ENCODE results near the gene NUDCD3. TPM values are rescaled to one million over a fixed set of nuclear protein-coding genes. Genes with fewer than 3 reads are reported as not detected.

NUDCD3 gene
- total RNA-seq, 1 donor from 2014 or later: 86.8 TPM

DNA sequence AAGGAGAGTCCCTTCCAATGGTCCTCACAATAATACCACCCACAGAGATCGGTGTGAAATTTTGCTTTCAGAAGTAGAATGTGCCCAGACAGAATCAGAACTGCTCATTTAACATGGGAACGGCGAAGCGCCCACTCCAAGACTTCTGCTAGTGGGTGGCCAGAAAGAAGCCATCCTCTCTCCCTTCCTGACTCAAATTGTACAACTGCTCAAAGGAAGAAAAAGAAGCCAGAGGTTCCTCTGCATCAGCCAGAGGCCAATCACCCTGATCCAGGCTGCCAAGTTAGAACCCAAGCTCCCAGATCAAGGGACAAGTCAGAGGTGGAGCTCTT is 23.3 kb downstream of the NUDCD3 start:
- H3K36me3 Mint-ChIP-seq (ENCODE audit: low read depth, unreplicated experiment): peaks cover 24% of the 10 kb centered on the region
- H3K9me3 Mint-ChIP-seq (ENCODE audit: unreplicated experiment): no peaks in the 10 kb centered on the region
- Histone ChIP-seq H3K27me3 (ENCODE audit: insufficient read depth, low read length) (no peaks in the 10 kb centered on the region), H3K4me1 (ENCODE audit: insufficient read depth, low read length) (peaks cover 26% of the 10 kb centered on the region), H3K79me2 (ENCODE audit: insufficient read depth, low read length) (peaks cover 76% of the 10 kb centered on the region), H3K9ac (ENCODE audit: low read length) (no peak overlapping the region), H4K20me1 (ENCODE audit: insufficient read depth, low read length) (peaks cover 64% of the 10 kb centered on the region), H3K4me2 (ENCODE audit: low read length) (no peak overlapping the region), H3K36me3 (ENCODE audit: insufficient read depth, low read length) (peaks cover 12% of the 10 kb centered on the region), H2AFZ (ENCODE audit: low read depth, low read length) (no peak overlapping the region), H3K27ac (ENCODE audit: low read depth, low read length) (no peak overlapping the region), H3K9me3 (ENCODE audit: insufficient read depth, low read depth, low read length) (no peaks in the 10 kb centered on the region), H3K4me3 (ENCODE audit: insufficient read depth, low read depth, low read length) (no peak overlapping the region)
- H3K27ac Mint-ChIP-seq (ENCODE audit: unreplicated experiment): no peak overlapping the region
- DNase-seq (ENCODE audit: low read depth) (no peak), FAIRE-seq (no peak)
- H3K27me3 Mint-ChIP-seq (ENCODE audit: low read depth, unreplicated experiment): no peaks in the 10 kb centered on the region
- no peak overlapping the region for H3K4me3 Mint-ChIP-seq (ENCODE audit: unreplicated experiment)
- H3K4me1 Mint-ChIP-seq (ENCODE audit: low read depth, unreplicated experiment): peaks cover 35% of the 10 kb centered on the region
- no peak for TF ChIP-seq EZH2 (IDR thresholded peaks at IDR 0.05; ENCODE audit: insufficient read depth, low read length)
- TF ChIP-seq, protein P1, sequence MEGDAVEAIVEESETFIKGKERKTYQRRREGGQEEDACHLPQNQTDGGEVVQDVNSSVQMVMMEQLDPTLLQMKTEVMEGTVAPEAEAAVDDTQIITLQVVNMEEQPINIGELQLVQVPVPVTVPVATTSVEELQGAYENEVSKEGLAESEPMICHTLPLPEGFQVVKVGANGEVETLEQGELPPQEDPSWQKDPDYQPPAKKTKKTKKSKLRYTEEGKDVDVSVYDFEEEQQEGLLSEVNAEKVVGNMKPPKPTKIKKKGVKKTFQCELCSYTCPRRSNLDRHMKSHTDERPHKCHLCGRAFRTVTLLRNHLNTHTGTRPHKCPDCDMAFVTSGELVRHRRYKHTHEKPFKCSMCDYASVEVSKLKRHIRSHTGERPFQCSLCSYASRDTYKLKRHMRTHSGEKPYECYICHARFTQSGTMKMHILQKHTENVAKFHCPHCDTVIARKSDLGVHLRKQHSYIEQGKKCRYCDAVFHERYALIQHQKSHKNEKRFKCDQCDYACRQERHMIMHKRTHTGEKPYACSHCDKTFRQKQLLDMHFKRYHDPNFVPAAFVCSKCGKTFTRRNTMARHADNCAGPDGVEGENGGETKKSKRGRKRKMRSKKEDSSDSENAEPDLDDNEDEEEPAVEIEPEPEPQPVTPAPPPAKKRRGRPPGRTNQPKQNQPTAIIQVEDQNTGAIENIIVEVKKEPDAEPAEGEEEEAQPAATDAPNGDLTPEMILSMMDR (IDR thresholded peaks at IDR 0.05; ENCODE audit: insufficient read depth, low read depth, low read length): no peak

DNA sequence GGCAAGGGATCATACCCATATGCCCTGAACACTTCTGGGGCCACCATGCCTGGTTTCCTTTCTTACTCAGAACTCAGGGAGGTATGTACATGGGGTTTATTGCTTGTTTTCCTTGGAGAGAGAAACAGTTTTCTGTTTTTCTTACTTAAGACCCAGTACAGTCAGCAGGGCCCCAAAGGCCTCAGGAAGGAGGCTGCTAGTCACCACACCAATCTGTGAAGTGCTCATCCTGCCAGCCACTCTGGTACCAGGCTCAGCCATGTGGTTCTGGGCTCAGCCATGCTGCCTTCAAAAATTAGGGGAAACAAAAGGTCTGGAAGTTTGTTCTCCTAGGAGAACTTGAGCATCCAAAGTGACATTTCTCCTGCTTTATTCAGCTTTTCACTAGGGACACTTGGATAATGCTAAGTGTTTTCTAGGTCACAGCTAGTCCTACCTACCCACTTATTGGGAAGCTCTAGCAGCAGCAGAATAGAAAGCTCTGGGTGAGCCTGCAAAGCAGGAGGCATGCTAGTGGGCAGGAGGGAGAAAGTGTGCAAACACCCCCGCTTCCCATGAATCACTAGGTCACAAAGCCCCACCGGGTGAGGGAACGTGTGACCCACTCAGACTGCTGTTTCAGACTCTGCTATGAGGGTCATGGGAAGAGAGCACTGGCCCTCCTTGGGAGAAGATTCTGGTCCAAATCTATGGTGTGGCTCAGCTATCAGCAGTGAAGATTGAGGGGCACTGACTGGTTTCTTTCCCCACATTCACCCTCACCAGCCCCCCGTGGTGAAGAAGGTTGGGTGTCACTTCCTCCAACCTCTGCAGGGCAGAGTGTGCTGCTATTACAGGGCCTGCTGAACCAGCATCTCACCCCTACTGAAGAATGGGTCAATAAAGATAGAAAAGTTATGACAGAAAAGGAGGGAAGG is 23.9 kb downstream of the NUDCD3 start:
- FAIRE-seq (no peak), DNase-seq (ENCODE audit: low read depth) (peak; percentile 26)
- peaks cover 76% of the 10 kb centered on the region for H3K79me2 ChIP-seq (ENCODE audit: insufficient read depth, low read length)
- H3K36me3 ChIP-seq (ENCODE audit: insufficient read depth, low read length): peaks cover 10% of the 10 kb centered on the region
- no peak overlapping the region for H3K27ac ChIP-seq (ENCODE audit: low read depth, low read length)
- Mint-ChIP-seq H3K27me3 (ENCODE audit: low read depth, unreplicated experiment) (no peaks in the 10 kb centered on the region), H3K9me3 (ENCODE audit: unreplicated experiment) (no peaks in the 10 kb centered on the region), H3K36me3 (ENCODE audit: low read depth, unreplicated experiment) (peaks cover 22% of the 10 kb centered on the region), H3K4me3 (ENCODE audit: unreplicated experiment) (no peak overlapping the region), H3K27ac (ENCODE audit: unreplicated experiment) (no peak overlapping the region), H3K4me1 (ENCODE audit: low read depth, unreplicated experiment) (peaks cover 37% of the 10 kb centered on the region)
- peaks cover 60% of the 10 kb centered on the region for H4K20me1 ChIP-seq (ENCODE audit: insufficient read depth, low read length)
- H3K4me1 ChIP-seq (ENCODE audit: insufficient read depth, low read length): peaks cover 28% of the 10 kb centered on the region
- H3K9ac ChIP-seq (ENCODE audit: low read length): no peak overlapping the region
- TF ChIP-seq EZH2 (IDR thresholded peaks at IDR 0.05; ENCODE audit: insufficient read depth, low read length): no peak
- TF ChIP-seq, protein P1 (IDR thresholded peaks at IDR 0.05; ENCODE audit: insufficient read depth, low read depth, low read length): no peak
- H3K4me3 ChIP-seq (ENCODE audit: insufficient read depth, low read depth, low read length): no peak overlapping the region
- H3K9me3 ChIP-seq (ENCODE audit: insufficient read depth, low read depth, low read length): no peaks in the 10 kb centered on the region
- no peaks in the 10 kb centered on the region for H3K27me3 ChIP-seq (ENCODE audit: insufficient read depth, low read length)
- H2AFZ ChIP-seq (ENCODE audit: low read depth, low read length): no peak overlapping the region
- peak overlapping the region; percentile 29 for H3K4me2 ChIP-seq (ENCODE audit: low read length)

DNA sequence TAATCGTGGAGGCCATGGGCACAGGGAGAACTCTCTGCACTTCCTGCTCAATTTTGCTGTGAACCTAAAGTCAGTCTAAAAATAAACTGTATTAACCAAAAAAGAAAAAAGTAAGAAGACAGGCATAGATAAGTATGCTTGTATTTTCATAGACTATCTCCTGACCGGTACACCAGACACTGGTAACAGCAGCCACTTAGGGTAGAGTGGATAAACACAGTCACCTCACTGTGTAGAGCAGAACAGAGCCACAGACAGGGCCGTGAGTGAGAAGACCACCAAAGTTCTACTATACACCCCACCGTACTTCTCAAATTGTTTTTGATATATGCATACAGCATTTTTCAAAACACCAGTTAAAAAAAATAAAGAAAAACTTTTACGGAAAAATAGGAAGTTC is 25.0 kb downstream of the NUDCD3 start:
- peaks cover 77% of the 10 kb centered on the region for H3K79me2 ChIP-seq (ENCODE audit: insufficient read depth, low read length)
- H3K27me3 ChIP-seq (ENCODE audit: insufficient read depth, low read length): no peaks in the 10 kb centered on the region
- peaks cover 20% of the 10 kb centered on the region for H3K36me3 Mint-ChIP-seq (ENCODE audit: low read depth, unreplicated experiment)
- no peak overlapping the region for H3K4me3 Mint-ChIP-seq (ENCODE audit: unreplicated experiment)
- no peaks in the 10 kb centered on the region for H3K9me3 Mint-ChIP-seq (ENCODE audit: unreplicated experiment)
- H2AFZ ChIP-seq (ENCODE audit: low read depth, low read length): no peak overlapping the region
- H3K27ac Mint-ChIP-seq (ENCODE audit: unreplicated experiment): no peak overlapping the region
- FAIRE-seq (no peak), DNase-seq (ENCODE audit: low read depth) (no peak)
- H3K9me3 ChIP-seq (ENCODE audit: insufficient read depth, low read depth, low read length): no peaks in the 10 kb centered on the region
- peaks cover 34% of the 10 kb centered on the region for H3K4me1 ChIP-seq (ENCODE audit: insufficient read depth, low read length)
- H3K4me2 ChIP-seq (ENCODE audit: low read length): no peak overlapping the region
- peaks cover 55% of the 10 kb centered on the region for H4K20me1 ChIP-seq (ENCODE audit: insufficient read depth, low read length)
- peaks cover 8% of the 10 kb centered on the region for H3K36me3 ChIP-seq (ENCODE audit: insufficient read depth, low read length)
- H3K27me3 Mint-ChIP-seq (ENCODE audit: low read depth, unreplicated experiment): no peaks in the 10 kb centered on the region
- H3K4me3 ChIP-seq (ENCODE audit: insufficient read depth, low read depth, low read length): no peak overlapping the region
- no peak overlapping the region for H3K9ac ChIP-seq (ENCODE audit: low read length)
- H3K4me1 Mint-ChIP-seq (ENCODE audit: low read depth, unreplicated experiment): peaks cover 44% of the 10 kb centered on the region
- no peak overlapping the region for H3K27ac ChIP-seq (ENCODE audit: low read depth, low read length)
- TF ChIP-seq, protein P1 (IDR thresholded peaks at IDR 0.05; ENCODE audit: insufficient read depth, low read depth, low read length): no peak
- TF ChIP-seq EZH2 (IDR thresholded peaks at IDR 0.05; ENCODE audit: insufficient read depth, low read length): no peak
